Bronchial epithelial cell (primary cell): ENCODE data around the gene BST2. TPM values are rescaled to one million over a fixed set of nuclear protein-coding genes. Genes with fewer than 3 reads are reported as not detected.

Source experiments
- DNase-seq: peaks from one replicate; pipeline ENCODE4 v3.0.0-alpha.2; 2010; ENCODE audit warnings: low read depth
- FAIRE-seq: peaks from 2 replicates; lab custom pipeline; 2011; peaks lifted over from hg19 to GRCh38; lab: Jason Lieb, UNC
- H3K27me3 ChIP-seq: 2 replicates; pipeline ENCODE4 v1.5.1; 2011; ENCODE audit warnings: low read length; ENCODE audit not compliant: control insufficient read depth, insufficient read depth
- H3K36me3 ChIP-seq: 2 replicates; pipeline ENCODE4 v1.5.1; 2011; ENCODE audit warnings: low read length; ENCODE audit not compliant: control insufficient read depth, insufficient read depth
- H3K4me3 ChIP-seq: 2 replicates; pipeline ENCODE4 v1.5.1; 2011; ENCODE audit warnings: mild to moderate bottlenecking, low read depth, low read length, control low read depth
- CTCF ChIP-seq: IDR thresholded peaks from 2 replicates; pipeline ENCODE4 v1.5.1; 2011; ENCODE audit warnings: mild to moderate bottlenecking, moderate library complexity, low read length, control low read depth, inconsistent platforms; ENCODE audit not compliant: insufficient read depth, severe bottlenecking
- total RNA-seq: library from RNA; depleted of rRNA; stranded (reverse); fragments of >200 nt; gene quantifications from 2 replicates; pipeline ENCODE4 v1.2.1, GENCODE V29; 2014

Gene BST2
- total RNA-seq: 2.2 and 8.7 TPM in 2 replicates

GRCh38 chr19:17405250-17406045 is at the start of gene BST2:
BST2 (minus strand) TSS chr19:17405630; CDS start chr19:17405575, 55 bp downstream.
- TF ChIP-seq CTCF: no peak
- Histone ChIP-seq H3K4me3 (no peak within 1 kb of the TSS), H3K27me3 (no peaks in the 10 kb centered on the region), H3K36me3 (no peaks in the 10 kb centered on the region)
- no peak for DNase-seq
- FAIRE-seq: no peak

- FAIRE-seq (no peak), DNase-seq (no peak)
- H3K27me3 ChIP-seq: peaks cover 12% of the 10 kb centered on the region
- TF ChIP-seq CTCF: no peak
- no peaks in the 10 kb centered on the region for H3K36me3 ChIP-seq
- no peak overlapping the region for H3K4me3 ChIP-seq
Observed at GRCh38 chr19:17454576-17455071, 49.2 kb upstream of the BST2 start.

GRCh38 chr19:17451820-17452219 is 46.4 kb upstream of the BST2 start:
- Histone ChIP-seq H3K27me3 (peaks cover 12% of the 10 kb centered on the region), H3K4me3 (no peak overlapping the region), H3K36me3 (no peaks in the 10 kb centered on the region)
- no peak for FAIRE-seq
- no peak for DNase-seq
- no peak for TF ChIP-seq CTCF

- peaks cover 8% of the 10 kb centered on the region for H3K27me3 ChIP-seq
- FAIRE-seq: peak; percentile 99
- TF ChIP-seq CTCF: no peak
- DNase-seq: peak; percentile 99
- no peak overlapping the region for H3K4me3 ChIP-seq
- no peaks in the 10 kb centered on the region for H3K36me3 ChIP-seq
Observed at GRCh38 chr19:17450264-17451075, 45.0 kb upstream of the BST2 start.

- FAIRE-seq (no peak), DNase-seq (no peak)
- no peaks in the 10 kb centered on the region for H3K27me3 ChIP-seq
- peak within 1 kb of the TSS; percentile 28 for H3K4me3 ChIP-seq
- TF ChIP-seq CTCF: peak; percentile 67
- no peaks in the 10 kb centered on the region for H3K36me3 ChIP-seq
Observed at GRCh38 chr19:17448131-17448967, 42.9 kb upstream of the BST2 start, which contains the start of gene TMEM221. TMEM221 (minus strand) TSS chr19:17448668; CDS start chr19:17448462, 206 bp downstream.
